DOHH2 (cell line): ENCODE results near the gene MRPL54.

Experiments used
- H3F3A ChIP-seq: fragments of 200-600 bp; sonication (generic), shearing (Covaris generic); 2 replicates; pipeline ENCODE4 v1.6.0; 2016; ENCODE audit warnings: antibody characterized with exemption, mild to moderate bottlenecking; ENCODE audit not compliant: control insufficient read depth, insufficient read depth
- H3K27ac ChIP-seq: fragments of 200-600 bp; sonication (generic); 2 replicates; pipeline ENCODE4 v1.5.1; 2014; ENCODE audit warnings: low read depth, mild to moderate bottlenecking, low read length, moderate library complexity
- H3K27me3 ChIP-seq: fragments of 200-600 bp; sonication (generic); 2 replicates; pipeline ENCODE4 v1.6.1; 2014; ENCODE audit warnings: mild to moderate bottlenecking, low read length, mixed read lengths; ENCODE audit not compliant: control insufficient read depth
- H3K36me3 ChIP-seq: fragments of 200-600 bp; sonication (generic); 2 replicates; pipeline ENCODE4 v1.6.1; 2014; ENCODE audit warnings: mild to moderate bottlenecking, low read length, moderate library complexity, mixed read lengths; ENCODE audit not compliant: control insufficient read depth
- H3K4me1 ChIP-seq: fragments of 200-600 bp; sonication (generic); 2 replicates; pipeline ENCODE4 v1.6.1; 2014; ENCODE audit warnings: mild to moderate bottlenecking, low read length, mixed read lengths; ENCODE audit not compliant: control insufficient read depth
- H3K4me2 ChIP-seq: fragments of 200-600 bp; sonication (generic); 2 replicates; pipeline ENCODE4 v1.6.0; 2014; ENCODE audit warnings: mild to moderate bottlenecking, low read length, moderate library complexity
- H3K4me3 ChIP-seq: fragments of 200-600 bp; sonication (generic); 2 replicates; pipeline ENCODE4 v1.5.1; 2014; ENCODE audit warnings: mild to moderate bottlenecking, low read length, mixed read lengths
- H3K79me2 ChIP-seq: fragments of 200-600 bp; sonication (generic); 2 replicates; pipeline ENCODE4 v1.6.1; 2014; ENCODE audit warnings: mild to moderate bottlenecking, low read length, mixed read lengths; ENCODE audit not compliant: control insufficient read depth
- H3K9me2 ChIP-seq: fragments of 200-600 bp; sonication (generic); replicated peaks from 2 replicates; pipeline ENCODE4 v1.6.1; 2014; ENCODE audit warnings: mild to moderate bottlenecking, low read length, mixed read lengths; ENCODE audit not compliant: control insufficient read depth
- H3K9me3 ChIP-seq: fragments of 200-600 bp; sonication (generic); 2 replicates; pipeline ENCODE4 v1.6.1; 2014; ENCODE audit warnings: antibody characterized with exemption, low read length, mixed read lengths; ENCODE audit not compliant: control insufficient read depth, insufficient read depth
- H4K20me1 ChIP-seq: fragments of 200-600 bp; sonication (generic); 2 replicates; pipeline ENCODE4 v1.6.0; 2014; ENCODE audit warnings: low read depth, mild to moderate bottlenecking, antibody characterized with exemption, low read length, moderate library complexity; ENCODE audit not compliant: control insufficient read depth, insufficient read depth
- CTCF ChIP-seq: fragments of 200-600 bp; sonication (generic); IDR thresholded peaks from one replicate; pipeline ENCODE4 v1.5.1; 2014; ENCODE audit warnings: antibody characterized with exemption, mild to moderate bottlenecking, low read depth, low read length; ENCODE audit not compliant: poor library complexity, severe bottlenecking
- EZH2phosphoT487 ChIP-seq: fragments of 200-600 bp; sonication (generic); IDR thresholded peaks from 2 replicates; pipeline ENCODE4 v1.6.1; 2017; ENCODE audit warnings: borderline replicate concordance, mild to moderate bottlenecking, antibody characterized with exemption, low read length, moderate library complexity, mixed read lengths

Gene MRPL54

GRCh38 chr19:3792114-3792513 is 29.6 kb downstream of the MRPL54 start:
- TF ChIP-seq CTCF (no peak), EZH2phosphoT487 (no peak)
- H4K20me1 ChIP-seq: no peaks in the 10 kb centered on the region
- H3K4me2 ChIP-seq: no peak overlapping the region
- no peaks in the 10 kb centered on the region for H3K9me2 ChIP-seq
- H3K79me2 ChIP-seq: no peaks in the 10 kb centered on the region
- H3K9me3 ChIP-seq: no peaks in the 10 kb centered on the region
- H3K36me3 ChIP-seq: no peaks in the 10 kb centered on the region
- no peaks in the 10 kb centered on the region for H3K27me3 ChIP-seq
- H3F3A ChIP-seq: no peaks in the 10 kb centered on the region
- no peak overlapping the region for H3K4me3 ChIP-seq
- no peaks in the 10 kb centered on the region for H3K4me1 ChIP-seq
- no peak overlapping the region for H3K27ac ChIP-seq

GRCh38 chr19:3793799-3794198 is 31.3 kb downstream of the MRPL54 start:
- no peak overlapping the region for H3K4me3 ChIP-seq
- no peaks in the 10 kb centered on the region for H3K4me1 ChIP-seq
- no peaks in the 10 kb centered on the region for H3K79me2 ChIP-seq
- no peaks in the 10 kb centered on the region for H4K20me1 ChIP-seq
- no peaks in the 10 kb centered on the region for H3K27me3 ChIP-seq
- H3K9me3 ChIP-seq: no peaks in the 10 kb centered on the region
- no peaks in the 10 kb centered on the region for H3K36me3 ChIP-seq
- no peaks in the 10 kb centered on the region for H3K9me2 ChIP-seq
- no peak for TF ChIP-seq EZH2phosphoT487
- no peak for TF ChIP-seq CTCF
- H3K27ac ChIP-seq: no peak overlapping the region
- H3F3A ChIP-seq: no peaks in the 10 kb centered on the region
- H3K4me2 ChIP-seq: no peak overlapping the region

GRCh38 chr19:3796358-3796757 is 33.9 kb downstream of the MRPL54 start:
- Histone ChIP-seq H3K9me2 (no peaks in the 10 kb centered on the region), H3K4me2 (no peak overlapping the region), H3K4me1 (no peaks in the 10 kb centered on the region), H4K20me1 (no peaks in the 10 kb centered on the region), H3K9me3 (no peaks in the 10 kb centered on the region), H3K36me3 (no peaks in the 10 kb centered on the region), H3K79me2 (no peaks in the 10 kb centered on the region), H3K27ac (no peak overlapping the region), H3K27me3 (peaks cover 4% of the 10 kb centered on the region), H3K4me3 (no peak overlapping the region), H3F3A (no peaks in the 10 kb centered on the region)
- TF ChIP-seq EZH2phosphoT487: no peak
- no peak for TF ChIP-seq CTCF

- Histone ChIP-seq H3K36me3 (no peaks in the 10 kb centered on the region), H3F3A (no peaks in the 10 kb centered on the region), H3K4me1 (no peaks in the 10 kb centered on the region), H3K9me3 (no peaks in the 10 kb centered on the region), H3K4me2 (no peak overlapping the region), H3K4me3 (no peak overlapping the region), H3K79me2 (no peaks in the 10 kb centered on the region), H3K27me3 (peaks cover 14% of the 10 kb centered on the region), H4K20me1 (no peaks in the 10 kb centered on the region), H3K27ac (no peak overlapping the region), H3K9me2 (no peaks in the 10 kb centered on the region)
- no peak for TF ChIP-seq CTCF
- TF ChIP-seq EZH2phosphoT487: no peak
Observed at GRCh38 chr19:3798137-3798536, 35.7 kb downstream of the MRPL54 start.
